H1 (cell line): ENCODE measurements around the gene SELENOV. TPM values are rescaled to one million over a fixed set of nuclear protein-coding genes. Genes with fewer than 3 reads are reported as not detected.

ENCODE experiments used
- CTCF ChIA-PET: fragments of 300-600 bp; sonication (Branson Sonifier 250); formaldehyde crosslinking; loops from one replicate; lab custom pipeline; 2021; ENCODE audit not compliant: partially characterized antibody; lab: Charles Lee
- POLR2A ChIA-PET: fragments of 300-600 bp; sonication (Branson Sonifier 250); formaldehyde crosslinking; loops from one replicate; lab custom pipeline; 2021; ENCODE audit warnings: inconsistent platforms; ENCODE audit not compliant: partially characterized antibody; lab: Charles Lee
- DNase-seq, 2 experiments: peaks; one replicate each; pipeline versions ENCODE4 v3.0.0 to v3.0.0-alpha.2; 2010 to 2022; ENCODE audit warnings: low spot score in 2 of 2, low read depth in 1 of 2, mixed read lengths in 1 of 2
- FAIRE-seq: peaks from 2 replicates; lab custom pipeline; 2011; peaks lifted over from hg19 to GRCh38; lab: Jason Lieb, UNC
- H2AFZ ChIP-seq: 2 replicates; pipeline ENCODE4 v1.8.1; 2012; ENCODE audit warnings: low read length, inconsistent platforms
- H2AK5ac ChIP-seq: 2 replicates; pipeline ENCODE4 v1.6.1; 2013; ENCODE audit warnings: low read depth, low read length
- H2BK120ac ChIP-seq: replicated peaks from 2 replicates; pipeline ENCODE3; 2013; ENCODE audit warnings: low read depth, low read length, inconsistent platforms
- H2BK12ac ChIP-seq: 2 replicates; pipeline ENCODE4 v1.6.1; 2013; ENCODE audit warnings: low read depth, low read length
- H2BK15ac ChIP-seq: 2 replicates; pipeline ENCODE4 v1.6.1; 2013; ENCODE audit warnings: low read length
- H2BK20ac ChIP-seq: 2 replicates; pipeline ENCODE4 v1.6.1; 2013; ENCODE audit warnings: low read length
- H2BK5ac ChIP-seq: 2 replicates; pipeline ENCODE4 v1.6.1; 2013; ENCODE audit warnings: low read depth, low read length
- H3K14ac ChIP-seq: 2 replicates; pipeline ENCODE4 v1.6.1; 2013; ENCODE audit warnings: inconsistent platforms; ENCODE audit not compliant: insufficient read length
- H3K18ac ChIP-seq: 2 replicates; pipeline ENCODE4 v1.6.1; 2013; ENCODE audit warnings: low read length; ENCODE audit errors: extremely low read depth
- H3K23ac ChIP-seq: 2 replicates; pipeline ENCODE4 v1.6.1; 2013; ENCODE audit warnings: inconsistent platforms; ENCODE audit not compliant: insufficient read length
- H3K23me2 ChIP-seq: 2 replicates; pipeline ENCODE4 v1.6.1; 2013; ENCODE audit warnings: low read depth, low read length
- H3K27ac ChIP-seq: 2 replicates; pipeline ENCODE4 v1.6.1; 2011; ENCODE audit warnings: low read depth, low read length, inconsistent platforms
- H3K27me3 ChIP-seq, 4 experiments: replicated peaks in 1 of 4; 1 replicate in 1 of 4; 2 replicates in 3 of 4; pipeline versions ENCODE4 v1.6.1 to v1.8.1; 2011 to 2013; ENCODE audit warnings: low read length in 3 of 4, mild to moderate bottlenecking in 3 of 4, inconsistent platforms in 2 of 4, mixed read lengths in 2 of 4, moderate library complexity in 1 of 4; ENCODE audit not compliant: control insufficient read depth in 3 of 4, insufficient read depth in 3 of 4; ENCODE audit errors: extremely low read depth in 1 of 4
- H3K36me3 ChIP-seq, 4 experiments: 2 replicates each; pipeline versions ENCODE4 v1.6.1 to v1.8.1; 2011 to 2013; ENCODE audit warnings: mild to moderate bottlenecking in 4 of 4, low read length in 3 of 4, moderate library complexity in 2 of 4, control low read depth in 1 of 4, inconsistent platforms in 1 of 4; ENCODE audit not compliant: insufficient read depth in 4 of 4, control insufficient read depth in 2 of 4
- H3K4ac ChIP-seq: replicated peaks from 2 replicates; pipeline ENCODE3; 2013; ENCODE audit warnings: low read length, low read depth, mixed read lengths, inconsistent platforms; ENCODE audit not compliant: insufficient read length
- H3K4me1 ChIP-seq, 4 experiments: replicated peaks in 1 of 4; 1 replicate in 1 of 4; 2 replicates in 3 of 4; pipeline versions ENCODE4 v1.6.1 to v1.8.1; 2011 to 2013; ENCODE audit warnings: low read length in 3 of 4, inconsistent platforms in 2 of 4, mixed read lengths in 1 of 4; ENCODE audit not compliant: insufficient read depth in 4 of 4, control insufficient read depth in 3 of 4
- H3K4me2 ChIP-seq, 2 experiments: 2 replicates each; pipeline versions ENCODE4 v1.6.1 to v1.8.1; 2011 to 2013; ENCODE audit warnings: low read depth in 2 of 2, low read length in 2 of 2, control low read depth in 1 of 2, inconsistent platforms in 1 of 2, mild to moderate bottlenecking in 1 of 2; ENCODE audit not compliant: insufficient read depth in 1 of 2
- H3K4me3 ChIP-seq, 4 experiments: fragments of 200-600, 300-600 bp in 1 of 4; sonication (generic), shearing (Covaris generic), sonication (Bioruptor Twin) in 1 of 4; 2 replicates each; pipeline versions ENCODE4 v1.5.1 to v1.8.1; 2011 to 2016; ENCODE audit warnings: low read length in 4 of 4, low read depth in 3 of 4, control low read depth in 2 of 4, inconsistent platforms in 2 of 4, mild to moderate bottlenecking in 2 of 4, mixed read lengths in 1 of 4, moderate library complexity in 1 of 4; ENCODE audit not compliant: insufficient read depth in 2 of 4; ENCODE audit errors: extremely low read depth in 1 of 4
- H3K56ac ChIP-seq: replicated peaks from 2 replicates; pipeline ENCODE3; 2013; ENCODE audit warnings: low read depth, mild to moderate bottlenecking, mixed read lengths, low read length, inconsistent platforms; ENCODE audit not compliant: insufficient read length
- H3K79me1 ChIP-seq: 2 replicates; pipeline ENCODE4 v1.6.1; 2013; ENCODE audit warnings: low read depth, low read length, control low read depth
- H3K79me2 ChIP-seq, 2 experiments: 2 replicates each; pipeline versions ENCODE4 v1.6.1 to v1.8.1; 2012 to 2013; ENCODE audit warnings: low read length in 2 of 2, mild to moderate bottlenecking in 2 of 2, inconsistent platforms in 1 of 2; ENCODE audit not compliant: insufficient read depth in 2 of 2, control insufficient read depth in 1 of 2
- H3K9ac ChIP-seq, 4 experiments: replicated peaks in 1 of 4; 1 replicate in 1 of 4; 2 replicates in 3 of 4; pipeline versions ENCODE4 v1.6.1 to v1.8.1; 2011 to 2013; ENCODE audit warnings: low read depth in 3 of 4, low read length in 3 of 4, control low read depth in 2 of 4, mild to moderate bottlenecking in 2 of 4, moderate library complexity in 2 of 4, inconsistent platforms in 1 of 4; ENCODE audit errors: extremely low read depth in 1 of 4
- H3K9me3 ChIP-seq, 2 experiments: 2 replicates each; pipeline versions ENCODE4 v1.6.1 to v1.8.1; 2012 to 2013; ENCODE audit warnings: mild to moderate bottlenecking in 2 of 2, moderate library complexity in 2 of 2, control low read depth in 1 of 2, inconsistent platforms in 1 of 2, low read depth in 1 of 2, low read length in 1 of 2, mixed read lengths in 1 of 2; ENCODE audit not compliant: insufficient read depth in 2 of 2
- H4K20me1 ChIP-seq, 2 experiments: replicated peaks in 1 of 2; 2 replicates each; pipeline versions ENCODE3 to v1.8.1; 2011 to 2013; ENCODE audit warnings: inconsistent platforms in 2 of 2, low read length in 2 of 2, mild to moderate bottlenecking in 1 of 2; ENCODE audit not compliant: insufficient read depth in 2 of 2, control insufficient read depth in 1 of 2
- H4K5ac ChIP-seq: 2 replicates; pipeline ENCODE4 v1.6.1; 2013; ENCODE audit warnings: low read length, low read depth, mixed read lengths, inconsistent platforms; ENCODE audit not compliant: insufficient read length
- H4K8ac ChIP-seq: 2 replicates; pipeline ENCODE4 v1.8.0; 2013; ENCODE audit warnings: mild to moderate bottlenecking, moderate library complexity, low read length, inconsistent platforms; ENCODE audit not compliant: insufficient read depth; ENCODE audit errors: extremely low read depth
- H4K91ac ChIP-seq: replicated peaks from 2 replicates; pipeline ENCODE3; 2013; ENCODE audit warnings: low read length, mixed read lengths, inconsistent platforms; ENCODE audit not compliant: insufficient read length
- EZH2 ChIP-seq: fragments of 200-600 bp; sonication (generic); IDR thresholded peaks from 2 replicates; pipeline ENCODE4 v1.7.1; 2012; ENCODE audit warnings: low read depth, mild to moderate bottlenecking, moderate library complexity, low read length, inconsistent platforms; ENCODE audit not compliant: severe bottlenecking
- WGBS, 2 experiments: shearing (Covaris generic) in 1 of 2; methylation state at CpG; one replicate each; pipeline versions ENCODE4 v1.1.6 to v1.1.7; 2013 to 2015; ENCODE audit warnings: low lambda C conversion rate in 2 of 2, mixed read lengths in 2 of 2, inconsistent platforms in 1 of 2, low coverage in 1 of 2, missing lambda C conversion rate in 1 of 2; ENCODE audit not compliant: insufficient replicate concordance in 2 of 2, insufficient coverage in 1 of 2, insufficient read length in 1 of 2; ENCODE audit errors: extremely low coverage in 1 of 2, missing lambda C conversion rate in 1 of 2; 5-methylcytosine and 5-hydroxymethylcytosine counted together
- polyA plus RNA-seq, 7 experiments: library from polyadenylated mRNA; depleted of rRNA in 3 of 7; stranded (reverse) in 5 of 7; unstranded in 2 of 7; fragments of >200 nt in 5 of 7; fragments of 200-250 nt in 2 of 7; gene quantifications; 1 replicate in 5 of 7; 2 replicates in 1 of 7; 4 replicates in 1 of 7; pipeline versions ENCODE4 v1.2.1 to v1.2.3, GENCODE V29; 2011 to 2013; ENCODE audit warnings: missing spikeins in 2 of 7, mixed read lengths in 2 of 7
- total RNA-seq: library from RNA; stranded (reverse); fragmentation: NEBNext Ultra II Directional; extraction: Animal tissue kit (Norgen Biotek cat#: 25700); gene quantifications from 2 replicates; pipeline ENCODE4 v1.2.1, GENCODE V29; 2021
- TF ChIP-seq, protein P1 (sequence below), 3 experiments: IDR thresholded peaks; 1 replicate in 2 of 3; 2 replicates in 1 of 3; pipeline versions ENCODE4 v1.5.1 to v1.6.1; 2011; ENCODE audit warnings: low read length in 3 of 3, mild to moderate bottlenecking in 3 of 3, inconsistent platforms in 2 of 3, low read depth in 1 of 3, moderate library complexity in 1 of 3; ENCODE audit not compliant: insufficient read depth in 1 of 3; ENCODE audit errors: control extremely low read depth in 1 of 3

The SELENOV gene
- total and polyA plus RNA-seq, 2 of the 8 experiments (the other 6 are each of a cell fraction or from before 2014, with no cell fraction given): 8.4 to 10.7 TPM

DNA sequence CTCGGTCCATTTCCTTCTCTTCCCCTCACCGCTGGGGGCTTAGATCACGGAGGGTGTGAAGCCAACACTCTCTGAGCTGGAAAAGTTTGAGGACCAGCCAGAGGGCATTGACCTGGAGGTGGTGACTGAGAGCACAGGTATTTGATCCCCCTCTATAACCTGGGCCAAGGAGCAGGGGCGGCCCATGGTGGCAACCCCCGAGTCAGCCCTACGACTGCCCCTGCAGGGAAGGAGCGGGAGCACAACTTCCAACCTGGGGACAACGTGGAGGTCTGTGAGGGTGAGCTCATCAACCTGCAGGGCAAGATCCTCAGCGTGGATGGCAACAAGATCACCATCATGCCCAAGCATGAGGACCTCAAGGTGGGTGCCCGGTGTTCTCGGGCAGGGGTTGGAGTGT, 45.9 kb upstream of the SELENOV start:
- H4K5ac ChIP-seq: no peak overlapping the region
- no peaks in the 10 kb centered on the region; a peak in 1 of 7 replicates for H3K4me1 ChIP-seq
- no peak overlapping the region for H3K18ac ChIP-seq
- CTCF ChIA-PET: interaction anchor here (1.0 to 2.0 kb wide), 6 partner anchors 9 to 64 kb away, joined by 3 to 6 read pairs (median 5); no protein-coding TSS in a partner anchor
- H3K79me2 ChIP-seq: no peaks in the 10 kb centered on the region
- FAIRE-seq: no peak
- H2BK12ac ChIP-seq: no peak overlapping the region
- no peak overlapping the region for H2BK20ac ChIP-seq
- TF ChIP-seq, protein P1, sequence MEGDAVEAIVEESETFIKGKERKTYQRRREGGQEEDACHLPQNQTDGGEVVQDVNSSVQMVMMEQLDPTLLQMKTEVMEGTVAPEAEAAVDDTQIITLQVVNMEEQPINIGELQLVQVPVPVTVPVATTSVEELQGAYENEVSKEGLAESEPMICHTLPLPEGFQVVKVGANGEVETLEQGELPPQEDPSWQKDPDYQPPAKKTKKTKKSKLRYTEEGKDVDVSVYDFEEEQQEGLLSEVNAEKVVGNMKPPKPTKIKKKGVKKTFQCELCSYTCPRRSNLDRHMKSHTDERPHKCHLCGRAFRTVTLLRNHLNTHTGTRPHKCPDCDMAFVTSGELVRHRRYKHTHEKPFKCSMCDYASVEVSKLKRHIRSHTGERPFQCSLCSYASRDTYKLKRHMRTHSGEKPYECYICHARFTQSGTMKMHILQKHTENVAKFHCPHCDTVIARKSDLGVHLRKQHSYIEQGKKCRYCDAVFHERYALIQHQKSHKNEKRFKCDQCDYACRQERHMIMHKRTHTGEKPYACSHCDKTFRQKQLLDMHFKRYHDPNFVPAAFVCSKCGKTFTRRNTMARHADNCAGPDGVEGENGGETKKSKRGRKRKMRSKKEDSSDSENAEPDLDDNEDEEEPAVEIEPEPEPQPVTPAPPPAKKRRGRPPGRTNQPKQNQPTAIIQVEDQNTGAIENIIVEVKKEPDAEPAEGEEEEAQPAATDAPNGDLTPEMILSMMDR (IDR thresholded peaks at IDR 0.05; ENCODE audit: control extremely low read depth in 1 of 3, insufficient read depth in 1 of 3, low read depth in 1 of 3, low read length in 3 of 3): peak in 1 of 3 experiments; percentile 4; a peak in 1 of 4 replicates
- TF ChIP-seq EZH2: no peak
- no peak overlapping the region for H3K14ac ChIP-seq
- no peak overlapping the region for H3K4me3 ChIP-seq
- no peaks in the 10 kb centered on the region for H3K27me3 ChIP-seq
- no peak overlapping the region for H3K4ac ChIP-seq
- peaks cover 14% of the 10 kb centered on the region for H3K79me1 ChIP-seq
- DNase-seq: no peak
- no peak overlapping the region for H3K4me2 ChIP-seq
- no peak overlapping the region for H4K8ac ChIP-seq
- 0 out of 2 replicates have a peak, but pooled peaks cover 1% of the 10 kb centered on the region for H3K23me2 ChIP-seq
- H2BK5ac ChIP-seq: no peak overlapping the region
- 90% methylated on average over 11 of the region's 11 CpGs; no CpG with 5 or more reads in 1 of the 2 experiments for WGBS, 2 experiments
- H2BK15ac ChIP-seq: no peak overlapping the region
- peaks cover 39 to 81% (median 71%) of the 10 kb centered on the region in 4 experiments for H3K36me3 ChIP-seq
- no peak overlapping the region for H3K27ac ChIP-seq
- no peaks in the 10 kb centered on the region for H3K9me3 ChIP-seq
- H3K9ac ChIP-seq: no peak overlapping the region
- H3K56ac ChIP-seq: no peak overlapping the region
- peaks cover 2 to 23% of the 10 kb centered on the region in 2 experiments for H4K20me1 ChIP-seq
- no peak overlapping the region for H2BK120ac ChIP-seq
- POLR2A ChIA-PET: interaction anchor here (0.6 to 47.8 kb wide), 9 partner anchors 11 to 47 kb away, joined by 3 to 1154 read pairs (median 4); partner anchors contain the start of genes PLEKHG2, RPS16 and TIMM50
- no peak overlapping the region for H4K91ac ChIP-seq
- no peak overlapping the region for H2AK5ac ChIP-seq
- H2AFZ ChIP-seq: no peak overlapping the region
- no peak overlapping the region for H3K23ac ChIP-seq
